NCI-H748 treated with DMSO at 0.1 percent for 48 hours (cell line): ENCODE measurements around the gene CYP1A2.
"Not testable (repeated sequence)": the region's sequence is repeated elsewhere in the genome, so short reads cannot be mapped to it uniquely, and the experiment has no call there.

Experiments
- DNase-seq: peaks from one replicate; lab custom pipeline; 2025; lab: John Stamatoyannopoulos, UW

The CYP1A2 gene

GRCh38 chr15:74776821-74777768 is 28.4 kb downstream of the CYP1A2 start:
- DNase-seq, result no peak

GRCh38 chr15:74777769-74778598 is 29.3 kb downstream of the CYP1A2 start:
- DNase-seq, result no peak

- no peak for DNase-seq
Measured at GRCh38 chr15:74778599-74778970, 29.9 kb downstream of the CYP1A2 start.

GRCh38 chr15:74779162-74779648 is 30.6 kb downstream of the CYP1A2 start:
- DNase-seq, result no peak

GRCh38 chr15:74780523-74781430 is 32.1 kb downstream of the CYP1A2 start:
- no peak for DNase-seq

- no peak for DNase-seq
Measured at GRCh38 chr15:74781431-74782258, 33.0 kb downstream of the CYP1A2 start, which contains the start of gene CSK. TSS of gene CSK (plus strand) at chr15:74782080. CDS start at chr15:74798298, 16,218 bp downstream.

GRCh38 chr15:74782259-74783071 is 33.8 kb downstream of the CYP1A2 start:
- DNase-seq, result no peak

- no peak for DNase-seq
Measured at GRCh38 chr15:74783072-74783807, 34.6 kb downstream of the CYP1A2 start.

GRCh38 chr15:74783808-74784175 is 35.1 kb downstream of the CYP1A2 start:
- no peak for DNase-seq

GRCh38 chr15:74784426-74785193 is 36.0 kb downstream of the CYP1A2 start:
- DNase-seq, result no peak

- DNase-seq, result no peak
Measured at GRCh38 chr15:74785194-74786032, 36.8 kb downstream of the CYP1A2 start.

GRCh38 chr15:74786081-74786480 is 37.4 kb downstream of the CYP1A2 start:
- DNase-seq, result not testable (repeated sequence)

- no peak for DNase-seq
Measured at GRCh38 chr15:74786551-74787165, 38.0 kb downstream of the CYP1A2 start.

- DNase-seq, result no peak
Measured at GRCh38 chr15:74787251-74788041, 38.8 kb downstream of the CYP1A2 start.

- no peak for DNase-seq
Measured at GRCh38 chr15:74788042-74788682, 39.5 kb downstream of the CYP1A2 start.
